BLaER1 (cell line): ENCODE measurements around the gene TNFRSF6B.

Experiments used
- H3K27ac ChIP-seq: shearing (Covaris generic); formaldehyde crosslinking; 2 replicates; pipeline ENCODE4 v1.8.1; 2022
- H3K27me3 ChIP-seq: shearing (Covaris generic); formaldehyde crosslinking; 2 replicates; pipeline ENCODE4 v1.8.1; 2022
- H3K36me3 ChIP-seq: shearing (Covaris generic); formaldehyde crosslinking; 2 replicates; pipeline ENCODE4 v1.8.1; 2022
- H3K4me1 ChIP-seq: shearing (Covaris generic); formaldehyde crosslinking; 2 replicates; pipeline ENCODE4 v1.8.1; 2022
- H3K4me2 ChIP-seq: shearing (Covaris generic); formaldehyde crosslinking; 2 replicates; pipeline ENCODE4 v1.8.1; 2022
- H3K4me3 ChIP-seq: shearing (Covaris generic); formaldehyde crosslinking; 2 replicates; pipeline ENCODE4 v1.8.1; 2022
- H3K9ac ChIP-seq: shearing (Covaris generic); formaldehyde crosslinking; 2 replicates; pipeline ENCODE4 v1.8.1; 2022
- H3K9me3 ChIP-seq: shearing (Covaris generic); formaldehyde crosslinking; 2 replicates; pipeline ENCODE4 v1.8.1; 2022
- H4K20me1 ChIP-seq: shearing (Covaris generic); formaldehyde crosslinking; 2 replicates; pipeline ENCODE4 v1.8.1; 2022
- Cebpa-rat ChIP-seq: shearing (Covaris generic); IDR thresholded peaks from 2 replicates; pipeline ENCODE4 v1.8.1; 2022

Gene TNFRSF6B

GRCh38 chr20:63736893-63737694 lies 40.6 kb downstream of the TNFRSF6B start:
- Histone ChIP-seq H4K20me1 (peaks cover 34% of the 10 kb centered on the region), H3K9ac (peak overlapping the region; percentile 75), H3K4me3 (peak overlapping the region; percentile 77), H3K36me3 (peaks cover 38% of the 10 kb centered on the region), H3K27ac (peak overlapping the region; percentile 85), H3K9me3 (no peaks in the 10 kb centered on the region), H3K4me1 (peaks cover 87% of the 10 kb centered on the region), H3K4me2 (peak overlapping the region; percentile 99), H3K27me3 (no peaks in the 10 kb centered on the region)
- TF ChIP-seq Cebpa-rat, result no peak

- peak overlapping the region; percentile 77 for H3K4me3 ChIP-seq
- H3K27me3 ChIP-seq, result no peaks in the 10 kb centered on the region
- H3K9ac ChIP-seq, result peak overlapping the region; percentile 75; the same call in 1 of the 2 replicates
- H3K4me1 ChIP-seq, result peaks cover 84% of the 10 kb centered on the region
- H4K20me1 ChIP-seq, result peaks cover 34% of the 10 kb centered on the region
- no peak for TF ChIP-seq Cebpa-rat
- H3K4me2 ChIP-seq, result peak overlapping the region; percentile 99
- peak overlapping the region; percentile 85 for H3K27ac ChIP-seq
- H3K9me3 ChIP-seq, result no peaks in the 10 kb centered on the region
- H3K36me3 ChIP-seq, result peaks cover 42% of the 10 kb centered on the region
Measured at GRCh38 chr20:63737695-63737944, 41.2 kb downstream of the TNFRSF6B start.

GRCh38 chr20:63737945-63738686 lies 41.7 kb downstream of the TNFRSF6B start:
- Histone ChIP-seq H3K4me2 (peak overlapping the region; percentile 99), H3K36me3 (peaks cover 44% of the 10 kb centered on the region), H3K4me3 (peak overlapping the region; percentile 77), H3K9ac (peak overlapping the region; percentile 60), H3K27ac (peak overlapping the region; percentile 36; the same call in 1 of the 2 replicates), H3K27me3 (no peaks in the 10 kb centered on the region), H3K9me3 (no peaks in the 10 kb centered on the region), H4K20me1 (peaks cover 34% of the 10 kb centered on the region), H3K4me1 (peaks cover 81% of the 10 kb centered on the region)
- TF ChIP-seq Cebpa-rat, result no peak

GRCh38 chr20:63738687-63739129 lies 42.3 kb downstream of the TNFRSF6B start:
- Histone ChIP-seq H4K20me1 (peaks cover 34% of the 10 kb centered on the region), H3K9ac (peak overlapping the region; percentile 60), H3K27ac (peak overlapping the region; percentile 36; the same call in 1 of the 2 replicates), H3K4me3 (peak overlapping the region; percentile 77), H3K4me2 (peak overlapping the region; percentile 99), H3K4me1 (peaks cover 75% of the 10 kb centered on the region), H3K36me3 (peaks cover 44% of the 10 kb centered on the region), H3K9me3 (no peaks in the 10 kb centered on the region), H3K27me3 (no peaks in the 10 kb centered on the region)
- no peak for TF ChIP-seq Cebpa-rat

GRCh38 chr20:63739130-63740069 lies 42.9 kb downstream of the TNFRSF6B start, which contains the start of gene SLC2A4RG:
Gene SLC2A4RG, plus strand, starts transcription at chr20:63739776. Its CDS starts 137 bp downstream, at chr20:63739913.
- H3K4me3 ChIP-seq, result peak within 1 kb of the TSS; percentile 77
- no peak for TF ChIP-seq Cebpa-rat
- peak within 1 kb of the TSS; percentile 99 for H3K4me2 ChIP-seq
- H4K20me1 ChIP-seq, result peaks cover 34% of the 10 kb centered on the region
- H3K9ac ChIP-seq, result peak within 1 kb of the TSS; percentile 80
- peaks cover 37% of the 10 kb centered on the region for H3K36me3 ChIP-seq
- H3K4me1 ChIP-seq, result peaks cover 68% of the 10 kb centered on the region
- H3K27me3 ChIP-seq, result no peaks in the 10 kb centered on the region
- H3K27ac ChIP-seq, result peak within 1 kb of the TSS; percentile 81
- H3K9me3 ChIP-seq, result no peaks in the 10 kb centered on the region

- peak overlapping the region; percentile 80 for H3K9ac ChIP-seq
- H3K27me3 ChIP-seq, result no peaks in the 10 kb centered on the region
- peaks cover 60% of the 10 kb centered on the region for H3K4me1 ChIP-seq
- peak overlapping the region; percentile 81 for H3K27ac ChIP-seq
- H3K4me3 ChIP-seq, result peak overlapping the region; percentile 77
- peaks cover 29% of the 10 kb centered on the region for H3K36me3 ChIP-seq
- H3K9me3 ChIP-seq, result no peaks in the 10 kb centered on the region
- H3K4me2 ChIP-seq, result peak overlapping the region; percentile 91
- H4K20me1 ChIP-seq, result peaks cover 34% of the 10 kb centered on the region
- no peak for TF ChIP-seq Cebpa-rat
Measured at GRCh38 chr20:63740070-63740626, 43.7 kb downstream of the TNFRSF6B start.

- Histone ChIP-seq H3K36me3 (peaks cover 24% of the 10 kb centered on the region), H3K27me3 (no peaks in the 10 kb centered on the region), H3K4me2 (peak overlapping the region; percentile 91), H3K4me3 (peak overlapping the region; percentile 77), H4K20me1 (peaks cover 28% of the 10 kb centered on the region), H3K9ac (peak overlapping the region; percentile 80), H3K27ac (peak overlapping the region; percentile 81), H3K9me3 (no peaks in the 10 kb centered on the region), H3K4me1 (peaks cover 54% of the 10 kb centered on the region)
- peak; percentile 93 for TF ChIP-seq Cebpa-rat
Measured at GRCh38 chr20:63740627-63741353, 44.3 kb downstream of the TNFRSF6B start.

GRCh38 chr20:63741354-63741675 lies 44.9 kb downstream of the TNFRSF6B start:
- peaks cover 54% of the 10 kb centered on the region for H3K4me1 ChIP-seq
- H3K27me3 ChIP-seq, result no peaks in the 10 kb centered on the region
- H4K20me1 ChIP-seq, result peaks cover 24% of the 10 kb centered on the region
- peak overlapping the region; percentile 91 for H3K4me2 ChIP-seq
- H3K4me3 ChIP-seq, result peak overlapping the region; percentile 77
- TF ChIP-seq Cebpa-rat, result no peak
- peak overlapping the region; percentile 80 for H3K9ac ChIP-seq
- no peaks in the 10 kb centered on the region for H3K9me3 ChIP-seq
- H3K27ac ChIP-seq, result peak overlapping the region; percentile 81; the same call in 1 of the 2 replicates
- H3K36me3 ChIP-seq, result peaks cover 24% of the 10 kb centered on the region
